Esophagus muscularis mucosa (tissue), 4 donors: Measurements from ENCODE around the gene RNU1-3.
"Not testable (repeated sequence)": the region's sequence is repeated elsewhere in the genome, so short reads cannot be mapped to it uniquely, and the experiment has no call there.

Experiments
- EP300 ChIP-seq: sonication (generic); formaldehyde crosslinking; IDR thresholded peaks from one replicate; pipeline ENCODE4 v1.6.1; 2017; ENCODE audit warnings: antibody characterized with exemption
- POLR2A ChIP-seq: fragments of 450-650 bp; IDR thresholded peaks from one replicate; pipeline ENCODE4 v1.6.1; 2017; ENCODE audit warnings: antibody characterized with exemption, moderate library complexity, mild to moderate bottlenecking, low read depth
- POLR2AphosphoS5 ChIP-seq, 2 donors: sonication (generic); formaldehyde crosslinking; IDR thresholded peaks; one replicate each; pipeline ENCODE4 v1.6.1; 2017; ENCODE audit warnings: antibody characterized with exemption in 2 of 2
- TF ChIP-seq, protein P1 (sequence below), 3 experiments: fragments of 200-600 bp in 2 of 3; fragments of 450-650 bp in 1 of 3; sonication (generic) in 2 of 3; IDR thresholded peaks; one replicate each; pipeline ENCODE4 v1.5.1; 2017 to 2019; ENCODE audit warnings: antibody characterized with exemption in 3 of 3, mild to moderate bottlenecking in 2 of 3, moderate library complexity in 1 of 3

DNA sequence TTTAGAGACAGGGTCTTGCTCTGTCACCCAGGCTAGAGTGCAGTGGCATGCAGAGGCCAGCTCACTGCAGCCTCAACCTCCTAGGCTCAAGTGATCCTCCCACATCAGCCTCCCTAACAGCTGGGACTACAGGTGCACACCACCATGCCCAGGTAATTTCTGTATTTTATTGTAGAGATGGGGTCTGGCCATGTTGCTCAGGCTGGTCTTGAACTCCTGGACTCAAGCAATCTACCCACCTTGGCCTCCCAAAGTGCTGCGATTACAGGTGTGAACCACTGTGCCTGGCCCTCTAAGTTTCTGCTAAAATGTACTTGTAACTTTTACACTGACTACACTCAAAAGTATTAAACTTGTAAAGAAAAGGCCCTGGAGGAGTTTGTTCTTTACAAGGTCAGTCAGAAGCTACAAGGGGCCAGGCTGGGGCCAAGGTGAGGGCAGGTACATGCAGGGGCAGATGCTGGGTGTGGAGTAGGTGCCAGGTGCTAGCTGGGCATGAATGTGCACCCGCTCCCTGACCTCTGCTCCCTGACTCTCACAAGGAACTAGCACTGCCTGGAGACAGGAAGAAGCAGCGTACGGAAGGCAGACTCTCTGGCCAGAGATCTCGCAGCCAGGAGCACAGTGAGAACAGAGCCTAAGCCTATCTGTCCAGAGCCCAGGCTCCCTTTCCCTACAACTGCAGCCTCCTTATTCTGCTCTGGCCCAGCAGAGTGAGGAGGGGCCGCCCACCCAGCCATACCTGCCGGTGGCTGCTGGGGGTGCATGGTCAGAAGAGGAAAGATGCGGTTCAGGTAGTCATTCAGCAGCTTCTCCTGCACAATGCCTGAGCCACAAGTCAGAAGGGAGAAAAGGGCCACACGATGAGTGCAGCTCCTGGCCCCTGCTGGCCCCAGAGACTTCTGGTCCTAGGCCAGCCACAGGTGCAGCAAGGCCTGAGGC, 24.5 kb downstream of the RNU1-3 start:
- TF ChIP-seq, protein P1, sequence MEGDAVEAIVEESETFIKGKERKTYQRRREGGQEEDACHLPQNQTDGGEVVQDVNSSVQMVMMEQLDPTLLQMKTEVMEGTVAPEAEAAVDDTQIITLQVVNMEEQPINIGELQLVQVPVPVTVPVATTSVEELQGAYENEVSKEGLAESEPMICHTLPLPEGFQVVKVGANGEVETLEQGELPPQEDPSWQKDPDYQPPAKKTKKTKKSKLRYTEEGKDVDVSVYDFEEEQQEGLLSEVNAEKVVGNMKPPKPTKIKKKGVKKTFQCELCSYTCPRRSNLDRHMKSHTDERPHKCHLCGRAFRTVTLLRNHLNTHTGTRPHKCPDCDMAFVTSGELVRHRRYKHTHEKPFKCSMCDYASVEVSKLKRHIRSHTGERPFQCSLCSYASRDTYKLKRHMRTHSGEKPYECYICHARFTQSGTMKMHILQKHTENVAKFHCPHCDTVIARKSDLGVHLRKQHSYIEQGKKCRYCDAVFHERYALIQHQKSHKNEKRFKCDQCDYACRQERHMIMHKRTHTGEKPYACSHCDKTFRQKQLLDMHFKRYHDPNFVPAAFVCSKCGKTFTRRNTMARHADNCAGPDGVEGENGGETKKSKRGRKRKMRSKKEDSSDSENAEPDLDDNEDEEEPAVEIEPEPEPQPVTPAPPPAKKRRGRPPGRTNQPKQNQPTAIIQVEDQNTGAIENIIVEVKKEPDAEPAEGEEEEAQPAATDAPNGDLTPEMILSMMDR (IDR thresholded peaks at IDR 0.05) = not testable (repeated sequence)
- not testable (repeated sequence) for TF ChIP-seq EP300; POLR2AphosphoS5 (IDR thresholded peaks at IDR 0.05); POLR2A
